SK-N-SH (cell line): ENCODE measurements around the gene OLFML3. TPM values are rescaled to one million over a fixed set of nuclear protein-coding genes. Genes with fewer than 3 reads are reported as not detected.

Source experiments
- CTCF ChIA-PET: fragments of 300-600, 350-600 bp; formaldehyde crosslinking; extraction: SDS; loops from one replicate; lab custom pipeline; 2021; lab: Yijun Ruan, JAX
- POLR2A ChIA-PET: fragments of 350-600 bp; sonication (Branson Sonifier 250); formaldehyde crosslinking; extraction: SDS; loops from one replicate; lab custom pipeline; 2020; ENCODE audit warnings: antibody characterized with exemption, inconsistent platforms; lab: Yijun Ruan, JAX
- DNase-seq: peaks from one replicate; pipeline ENCODE4 v3.0.0; 2012
- H2AFZ ChIP-seq: fragments of 200-600 bp; sonication (generic); 2 replicates; pipeline ENCODE4 v1.8.1; 2016; ENCODE audit warnings: antibody characterized with exemption, mild to moderate bottlenecking, low read depth
- H3F3A ChIP-seq: fragments of 200-600 bp; sonication (generic); replicated peaks from 2 replicates; pipeline ENCODE3; 2016; ENCODE audit warnings: antibody characterized with exemption, mild to moderate bottlenecking; ENCODE audit not compliant: insufficient read depth
- H3K27ac ChIP-seq, 2 experiments: fragments of 200-500 bp in 1 of 2; fragments of 200-600 bp in 1 of 2; sonication (Bioruptor generic) in 1 of 2; sonication (generic), shearing (Covaris generic) in 1 of 2; 2 replicates each; pipeline versions ENCODE4 v1.5.1 to v1.6.1; 2014 to 2016; ENCODE audit warnings: low read depth in 2 of 2, inconsistent platforms in 1 of 2, low read length in 1 of 2, mild to moderate bottlenecking in 1 of 2, mixed read lengths in 1 of 2
- H3K27me3 ChIP-seq: fragments of 200-600 bp; sonication (generic), shearing (Covaris generic); 2 replicates; pipeline ENCODE4 v1.6.1; 2016; ENCODE audit warnings: mixed run types; ENCODE audit not compliant: insufficient read depth
- H3K36me3 ChIP-seq, 2 experiments: fragments of 200-500 bp in 1 of 2; fragments of 200-600 bp in 1 of 2; sonication (Bioruptor generic) in 1 of 2; sonication (generic) in 1 of 2; replicated peaks in 1 of 2; 2 replicates each; pipeline versions ENCODE3 to v1.5.1; 2014 to 2016; ENCODE audit warnings: low read length in 1 of 2, mild to moderate bottlenecking in 1 of 2; ENCODE audit not compliant: insufficient read depth in 2 of 2, control insufficient read depth in 1 of 2
- H3K4me1 ChIP-seq, 2 experiments: fragments of 200-500 bp in 1 of 2; fragments of 200-600 bp in 1 of 2; sonication (Bioruptor generic) in 1 of 2; sonication (generic), shearing (Covaris generic) in 1 of 2; 2 replicates each; pipeline versions ENCODE4 v1.5.1 to v1.6.1; 2014 to 2016; ENCODE audit warnings: low read depth in 1 of 2, low read length in 1 of 2, mixed run types in 1 of 2; ENCODE audit not compliant: insufficient read depth in 2 of 2, control insufficient read depth in 1 of 2
- H3K4me2 ChIP-seq: fragments of 200-600 bp; sonication (generic), shearing (Covaris generic); 2 replicates; pipeline ENCODE4 v1.6.1; 2017; ENCODE audit warnings: mixed run types
- H3K4me3 ChIP-seq, 2 experiments: fragments of 200-500 bp in 1 of 2; fragments of 200-600 bp in 1 of 2; sonication (Bioruptor generic) in 1 of 2; sonication (generic), shearing (Covaris generic) in 1 of 2; 2 replicates each; pipeline versions ENCODE4 v1.5.1 to v1.8.1; 2014 to 2016; ENCODE audit warnings: low read depth in 2 of 2, inconsistent platforms in 1 of 2, low read length in 1 of 2, mild to moderate bottlenecking in 1 of 2, mixed read lengths in 1 of 2, moderate library complexity in 1 of 2
- H3K79me2 ChIP-seq: fragments of 200-600 bp; sonication (generic); 2 replicates; pipeline ENCODE4 v1.8.1; 2017; ENCODE audit warnings: mild to moderate bottlenecking; ENCODE audit not compliant: insufficient read depth
- H3K9ac ChIP-seq: fragments of 200-600 bp; sonication (generic); 2 replicates; pipeline ENCODE4 v1.6.1; 2017; ENCODE audit warnings: mixed run types
- H3K9me2 ChIP-seq: fragments of 200-600 bp; sonication (generic); 2 replicates; pipeline ENCODE4 v1.6.1; 2017; ENCODE audit warnings: mixed run types
- H3K9me3 ChIP-seq: fragments of 200-600 bp; sonication (generic); 2 replicates; pipeline ENCODE4 v1.6.1; 2017; ENCODE audit warnings: mixed run types, mild to moderate bottlenecking, moderate library complexity
- H4K20me1 ChIP-seq: fragments of 200-600 bp; sonication (generic); 2 replicates; pipeline ENCODE4 v1.6.1; 2017; ENCODE audit warnings: mild to moderate bottlenecking, mixed run types; ENCODE audit not compliant: insufficient read depth
- EZH2phosphoT487 ChIP-seq: fragments of 200-600 bp; sonication (generic); IDR thresholded peaks from 2 replicates; pipeline ENCODE4 v1.6.1; 2017; ENCODE audit warnings: low read depth, mixed run types, mild to moderate bottlenecking, antibody characterized with exemption, moderate library complexity, borderline replicate concordance
- FOXJ3 ChIP-seq: sonication (generic); formaldehyde crosslinking; IDR thresholded peaks from 2 replicates; pipeline ENCODE4 v1.5.1; 2020; ENCODE audit warnings: mild to moderate bottlenecking, missing genetic modification reagents
- GABPA ChIP-seq: IDR thresholded peaks from 2 replicates; pipeline ENCODE4 v1.4.0; 2012; ENCODE audit warnings: low read depth, mild to moderate bottlenecking
- MEF2A ChIP-seq: IDR thresholded peaks from 2 replicates; pipeline ENCODE4 v1.4.0; 2012; ENCODE audit warnings: low read depth, borderline replicate concordance
- MXI1 ChIP-seq: IDR thresholded peaks from 2 replicates; pipeline ENCODE4 v1.6.1; 2012; ENCODE audit warnings: mild to moderate bottlenecking, low read depth, low read length, improper control_type of control experiment
- RAD21 ChIP-seq: IDR thresholded peaks from 2 replicates; pipeline ENCODE4 v1.6.1; 2012; ENCODE audit warnings: mild to moderate bottlenecking, low read length
- RFX5 ChIP-seq: IDR thresholded peaks from 2 replicates; pipeline ENCODE4 v1.6.1; 2012; ENCODE audit warnings: mild to moderate bottlenecking, improper control_type of control experiment, low read length
- RXRA ChIP-seq: IDR thresholded peaks from 2 replicates; pipeline ENCODE4 v1.4.0; 2012; ENCODE audit warnings: low read depth, mild to moderate bottlenecking, borderline replicate concordance
- SIN3A ChIP-seq: IDR thresholded peaks from 2 replicates; pipeline ENCODE4 v1.6.1; 2012; ENCODE audit warnings: low read depth, mild to moderate bottlenecking, low read length, moderate library complexity, borderline replicate concordance
- SMC3 ChIP-seq: IDR thresholded peaks from 2 replicates; pipeline ENCODE4 v1.6.1; 2012; ENCODE audit warnings: low read depth, low read length, improper control_type of control experiment
- TEAD4 ChIP-seq: IDR thresholded peaks from 2 replicates; pipeline ENCODE4 v1.4.0; 2012; ENCODE audit warnings: mild to moderate bottlenecking, borderline replicate concordance; ENCODE audit not compliant: insufficient read depth
- YY1 ChIP-seq: IDR thresholded peaks from 2 replicates; pipeline ENCODE4 v1.4.0; 2012; ENCODE audit warnings: low read depth, mild to moderate bottlenecking
- WGBS: methylation state at CpG from one replicate; pipeline ENCODE4 v1.1.6; 2017; ENCODE audit warnings: low lambda C conversion rate; 5-methylcytosine and 5-hydroxymethylcytosine counted together
- polyA plus RNA-seq, 3 experiments: library from polyadenylated mRNA; depleted of rRNA; stranded (reverse); fragments of >200 nt; gene quantifications; 2 replicates each; pipeline ENCODE4 v1.2.3, GENCODE V29; 2012
- TF ChIP-seq, protein P1 (sequence below): fragments of 200-600 bp; sonication (generic); IDR thresholded peaks from 2 replicates; pipeline ENCODE4 v1.6.1; 2017; ENCODE audit warnings: antibody characterized with exemption, mild to moderate bottlenecking, moderate library complexity
- TF ChIP-seq, protein P2 (sequence below): IDR thresholded peaks from 2 replicates; pipeline ENCODE4; 2012
- TF ChIP-seq, protein P3 (sequence below): fragments of 150-350 bp; IDR thresholded peaks from 2 replicates; pipeline ENCODE4 v1.6.1; 2017; ENCODE audit warnings: antibody characterized with exemption, low read length, low read depth, borderline replicate concordance
- TF ChIP-seq, protein P4 (sequence below): IDR thresholded peaks from 2 replicates; pipeline ENCODE4 v1.4.0; 2012; ENCODE audit warnings: low read depth
- TF ChIP-seq, protein P5 (sequence below): IDR thresholded peaks from 2 replicates; pipeline ENCODE4 v1.4.0; 2012; ENCODE audit warnings: low read depth, borderline replicate concordance
- TF ChIP-seq, protein P6 (sequence below): fragments of 150-350 bp; IDR thresholded peaks from 2 replicates; pipeline ENCODE4 v1.6.1; 2016; ENCODE audit warnings: mild to moderate bottlenecking, low read depth, low read length
- TF ChIP-seq, protein P7 (sequence below): IDR thresholded peaks from 2 replicates; pipeline ENCODE4 v1.6.1; 2012; ENCODE audit warnings: mild to moderate bottlenecking, low read depth, low read length, moderate library complexity

Gene OLFML3
- polyA plus RNA-seq, 1 of the 3 experiments (the other 2 are of a cell fraction) = 26.1 TPM

DNA sequence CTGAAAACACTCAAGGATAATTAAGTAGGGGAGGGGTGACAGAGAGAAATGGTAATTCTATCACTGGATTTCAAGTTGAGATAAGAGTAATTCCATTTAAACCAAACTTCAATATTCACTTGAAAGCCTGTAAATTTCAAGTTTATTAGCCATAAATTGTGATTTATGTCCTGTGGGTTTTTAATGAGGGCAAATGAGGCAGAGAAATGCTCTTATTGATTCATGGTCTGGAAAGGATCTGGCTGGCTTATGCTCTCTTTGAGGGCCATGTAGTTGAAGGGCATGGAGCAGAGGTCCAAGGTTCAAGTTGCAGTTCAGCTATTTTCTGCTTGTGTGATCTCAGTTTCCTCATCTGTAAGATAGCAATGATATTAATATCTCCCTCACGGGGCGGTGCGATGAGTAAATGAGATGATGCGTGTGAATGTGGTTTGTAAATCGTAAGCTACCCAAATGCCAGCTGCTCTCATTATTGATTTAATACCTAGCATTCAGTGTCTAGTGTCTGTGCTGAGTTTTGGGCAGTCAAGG lies 12.3 kb downstream of the OLFML3 start:
- DNase-seq = no peak
- Histone ChIP-seq H3K27me3 (no peaks in the 10 kb centered on the region), H4K20me1 (no peaks in the 10 kb centered on the region), H3K9ac (no peak overlapping the region), H3K4me1 (no peaks in the 10 kb centered on the region), H3K9me2 (no peaks in the 10 kb centered on the region), H3K9me3 (0 out of 2 replicates have a peak, but pooled peaks cover 3% of the 10 kb centered on the region), H3K79me2 (no peaks in the 10 kb centered on the region), H3F3A (no peaks in the 10 kb centered on the region)
- 91% methylated on average over 5 of the region's 5 CpGs for WGBS
- CTCF ChIA-PET = interaction anchor here (1.0 kb wide), 1 partner anchor 13 kb away, joined by 4 read pairs; the partner anchor contains the start of gene OLFML3
- TF ChIP-seq, protein P1, sequence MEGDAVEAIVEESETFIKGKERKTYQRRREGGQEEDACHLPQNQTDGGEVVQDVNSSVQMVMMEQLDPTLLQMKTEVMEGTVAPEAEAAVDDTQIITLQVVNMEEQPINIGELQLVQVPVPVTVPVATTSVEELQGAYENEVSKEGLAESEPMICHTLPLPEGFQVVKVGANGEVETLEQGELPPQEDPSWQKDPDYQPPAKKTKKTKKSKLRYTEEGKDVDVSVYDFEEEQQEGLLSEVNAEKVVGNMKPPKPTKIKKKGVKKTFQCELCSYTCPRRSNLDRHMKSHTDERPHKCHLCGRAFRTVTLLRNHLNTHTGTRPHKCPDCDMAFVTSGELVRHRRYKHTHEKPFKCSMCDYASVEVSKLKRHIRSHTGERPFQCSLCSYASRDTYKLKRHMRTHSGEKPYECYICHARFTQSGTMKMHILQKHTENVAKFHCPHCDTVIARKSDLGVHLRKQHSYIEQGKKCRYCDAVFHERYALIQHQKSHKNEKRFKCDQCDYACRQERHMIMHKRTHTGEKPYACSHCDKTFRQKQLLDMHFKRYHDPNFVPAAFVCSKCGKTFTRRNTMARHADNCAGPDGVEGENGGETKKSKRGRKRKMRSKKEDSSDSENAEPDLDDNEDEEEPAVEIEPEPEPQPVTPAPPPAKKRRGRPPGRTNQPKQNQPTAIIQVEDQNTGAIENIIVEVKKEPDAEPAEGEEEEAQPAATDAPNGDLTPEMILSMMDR = no peak
- TF ChIP-seq, protein P2, sequence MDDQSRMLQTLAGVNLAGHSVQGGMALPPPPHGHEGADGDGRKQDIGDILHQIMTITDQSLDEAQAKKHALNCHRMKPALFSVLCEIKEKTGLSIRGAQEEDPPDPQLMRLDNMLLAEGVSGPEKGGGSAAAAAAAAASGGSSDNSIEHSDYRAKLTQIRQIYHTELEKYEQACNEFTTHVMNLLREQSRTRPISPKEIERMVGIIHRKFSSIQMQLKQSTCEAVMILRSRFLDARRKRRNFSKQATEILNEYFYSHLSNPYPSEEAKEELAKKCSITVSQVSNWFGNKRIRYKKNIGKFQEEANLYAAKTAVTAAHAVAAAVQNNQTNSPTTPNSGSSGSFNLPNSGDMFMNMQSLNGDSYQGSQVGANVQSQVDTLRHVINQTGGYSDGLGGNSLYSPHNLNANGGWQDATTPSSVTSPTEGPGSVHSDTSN = no peak
- no peak for TF ChIP-seq RAD21
- no peak for TF ChIP-seq GABPA
- no peak for TF ChIP-seq MXI1
- no peak for TF ChIP-seq RXRA
- no peak for TF ChIP-seq TEAD4
- no peak for TF ChIP-seq RFX5
- TF ChIP-seq, protein P3, sequence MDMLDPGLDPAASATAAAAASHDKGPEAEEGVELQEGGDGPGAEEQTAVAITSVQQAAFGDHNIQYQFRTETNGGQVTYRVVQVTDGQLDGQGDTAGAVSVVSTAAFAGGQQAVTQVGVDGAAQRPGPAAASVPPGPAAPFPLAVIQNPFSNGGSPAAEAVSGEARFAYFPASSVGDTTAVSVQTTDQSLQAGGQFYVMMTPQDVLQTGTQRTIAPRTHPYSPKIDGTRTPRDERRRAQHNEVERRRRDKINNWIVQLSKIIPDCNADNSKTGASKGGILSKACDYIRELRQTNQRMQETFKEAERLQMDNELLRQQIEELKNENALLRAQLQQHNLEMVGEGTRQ = no peak
- TF ChIP-seq, protein P4, sequence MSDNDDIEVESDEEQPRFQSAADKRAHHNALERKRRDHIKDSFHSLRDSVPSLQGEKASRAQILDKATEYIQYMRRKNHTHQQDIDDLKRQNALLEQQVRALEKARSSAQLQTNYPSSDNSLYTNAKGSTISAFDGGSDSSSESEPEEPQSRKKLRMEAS = no peak
- TF ChIP-seq YY1 = no peak
- TF ChIP-seq, protein P5, sequence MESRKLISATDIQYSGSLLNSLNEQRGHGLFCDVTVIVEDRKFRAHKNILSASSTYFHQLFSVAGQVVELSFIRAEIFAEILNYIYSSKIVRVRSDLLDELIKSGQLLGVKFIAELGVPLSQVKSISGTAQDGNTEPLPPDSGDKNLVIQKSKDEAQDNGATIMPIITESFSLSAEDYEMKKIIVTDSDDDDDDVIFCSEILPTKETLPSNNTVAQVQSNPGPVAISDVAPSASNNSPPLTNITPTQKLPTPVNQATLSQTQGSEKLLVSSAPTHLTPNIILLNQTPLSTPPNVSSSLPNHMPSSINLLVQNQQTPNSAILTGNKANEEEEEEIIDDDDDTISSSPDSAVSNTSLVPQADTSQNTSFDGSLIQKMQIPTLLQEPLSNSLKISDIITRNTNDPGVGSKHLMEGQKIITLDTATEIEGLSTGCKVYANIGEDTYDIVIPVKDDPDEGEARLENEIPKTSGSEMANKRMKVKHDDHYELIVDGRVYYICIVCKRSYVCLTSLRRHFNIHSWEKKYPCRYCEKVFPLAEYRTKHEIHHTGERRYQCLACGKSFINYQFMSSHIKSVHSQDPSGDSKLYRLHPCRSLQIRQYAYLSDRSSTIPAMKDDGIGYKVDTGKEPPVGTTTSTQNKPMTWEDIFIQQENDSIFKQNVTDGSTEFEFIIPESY = no peak
- no peak for TF ChIP-seq FOXJ3 (CRISPR knock-in tag)
- no peak for TF ChIP-seq SMC3
- no peak for TF ChIP-seq EZH2phosphoT487
- TF ChIP-seq, protein P6, sequence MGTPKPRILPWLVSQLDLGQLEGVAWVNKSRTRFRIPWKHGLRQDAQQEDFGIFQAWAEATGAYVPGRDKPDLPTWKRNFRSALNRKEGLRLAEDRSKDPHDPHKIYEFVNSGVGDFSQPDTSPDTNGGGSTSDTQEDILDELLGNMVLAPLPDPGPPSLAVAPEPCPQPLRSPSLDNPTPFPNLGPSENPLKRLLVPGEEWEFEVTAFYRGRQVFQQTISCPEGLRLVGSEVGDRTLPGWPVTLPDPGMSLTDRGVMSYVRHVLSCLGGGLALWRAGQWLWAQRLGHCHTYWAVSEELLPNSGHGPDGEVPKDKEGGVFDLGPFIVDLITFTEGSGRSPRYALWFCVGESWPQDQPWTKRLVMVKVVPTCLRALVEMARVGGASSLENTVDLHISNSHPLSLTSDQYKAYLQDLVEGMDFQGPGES = no peak
- no peak for TF ChIP-seq MEF2A
- no peak for TF ChIP-seq SIN3A
- TF ChIP-seq, protein P7, sequence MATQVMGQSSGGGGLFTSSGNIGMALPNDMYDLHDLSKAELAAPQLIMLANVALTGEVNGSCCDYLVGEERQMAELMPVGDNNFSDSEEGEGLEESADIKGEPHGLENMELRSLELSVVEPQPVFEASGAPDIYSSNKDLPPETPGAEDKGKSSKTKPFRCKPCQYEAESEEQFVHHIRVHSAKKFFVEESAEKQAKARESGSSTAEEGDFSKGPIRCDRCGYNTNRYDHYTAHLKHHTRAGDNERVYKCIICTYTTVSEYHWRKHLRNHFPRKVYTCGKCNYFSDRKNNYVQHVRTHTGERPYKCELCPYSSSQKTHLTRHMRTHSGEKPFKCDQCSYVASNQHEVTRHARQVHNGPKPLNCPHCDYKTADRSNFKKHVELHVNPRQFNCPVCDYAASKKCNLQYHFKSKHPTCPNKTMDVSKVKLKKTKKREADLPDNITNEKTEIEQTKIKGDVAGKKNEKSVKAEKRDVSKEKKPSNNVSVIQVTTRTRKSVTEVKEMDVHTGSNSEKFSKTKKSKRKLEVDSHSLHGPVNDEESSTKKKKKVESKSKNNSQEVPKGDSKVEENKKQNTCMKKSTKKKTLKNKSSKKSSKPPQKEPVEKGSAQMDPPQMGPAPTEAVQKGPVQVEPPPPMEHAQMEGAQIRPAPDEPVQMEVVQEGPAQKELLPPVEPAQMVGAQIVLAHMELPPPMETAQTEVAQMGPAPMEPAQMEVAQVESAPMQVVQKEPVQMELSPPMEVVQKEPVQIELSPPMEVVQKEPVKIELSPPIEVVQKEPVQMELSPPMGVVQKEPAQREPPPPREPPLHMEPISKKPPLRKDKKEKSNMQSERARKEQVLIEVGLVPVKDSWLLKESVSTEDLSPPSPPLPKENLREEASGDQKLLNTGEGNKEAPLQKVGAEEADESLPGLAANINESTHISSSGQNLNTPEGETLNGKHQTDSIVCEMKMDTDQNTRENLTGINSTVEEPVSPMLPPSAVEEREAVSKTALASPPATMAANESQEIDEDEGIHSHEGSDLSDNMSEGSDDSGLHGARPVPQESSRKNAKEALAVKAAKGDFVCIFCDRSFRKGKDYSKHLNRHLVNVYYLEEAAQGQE = no peak
- TF ChIP-seq, all 33 proteins: peak for 0
- H2AFZ ChIP-seq = no peak overlapping the region
- H3K4me3 ChIP-seq = no peak overlapping the region
- POLR2A ChIA-PET = no interaction called here
- no peak overlapping the region for H3K4me2 ChIP-seq
- no peaks in the 10 kb centered on the region for H3K36me3 ChIP-seq
- no peak overlapping the region for H3K27ac ChIP-seq
